IMR-90 (cell line): ENCODE results near the gene CCDC102A.

Source experiments
- BHLHE40 ChIP-seq: fragments of 150-350 bp; IDR thresholded peaks from 2 replicates; pipeline ENCODE4 v1.6.1; 2016; ENCODE audit warnings: mild to moderate bottlenecking, low read depth, low read length
- CEBPB ChIP-seq: IDR thresholded peaks from 2 replicates; pipeline ENCODE4 v1.6.1; 2012; ENCODE audit warnings: low read depth, low read length, improper control_type of control experiment
- CHD1 ChIP-seq: IDR thresholded peaks from 2 replicates; pipeline ENCODE4 v1.6.1; 2012; ENCODE audit warnings: low read depth, low read length, improper control_type of control experiment
- FOS ChIP-seq: fragments of 150-350 bp; IDR thresholded peaks from 2 replicates; pipeline ENCODE4 v1.6.1; 2016; ENCODE audit warnings: low read depth, low read length
- MAFK ChIP-seq: IDR thresholded peaks from 2 replicates; pipeline ENCODE4 v1.6.1; 2012; ENCODE audit warnings: low read depth, low read length, improper control_type of control experiment
- MXI1 ChIP-seq: IDR thresholded peaks from 2 replicates; pipeline ENCODE4 v1.6.1; 2012; ENCODE audit warnings: low read depth, mild to moderate bottlenecking, low read length, moderate library complexity, borderline replicate concordance
- POLR2A ChIP-seq: IDR thresholded peaks from 2 replicates; pipeline ENCODE4 v1.6.1; 2012; ENCODE audit warnings: mild to moderate bottlenecking, low read depth, low read length
- RAD21 ChIP-seq: IDR thresholded peaks from 2 replicates; pipeline ENCODE4 v1.6.1; 2012; ENCODE audit warnings: low read length, improper control_type of control experiment
- RCOR1 ChIP-seq: IDR thresholded peaks from 2 replicates; pipeline ENCODE4 v1.6.1; 2012; ENCODE audit warnings: mild to moderate bottlenecking, low read length, improper control_type of control experiment; ENCODE audit not compliant: insufficient replicate concordance
- SMC3 ChIP-seq: fragments of 150-350 bp; IDR thresholded peaks from 2 replicates; pipeline ENCODE4 v1.6.1; 2016; ENCODE audit warnings: low read depth, mild to moderate bottlenecking, antibody characterized with exemption, low read length, moderate library complexity
- TF ChIP-seq, protein P1 (sequence below): conservative IDR thresholded peaks from 2 replicates; pipeline ENCODE4 v1.5.1; 2012; ENCODE audit warnings: mild to moderate bottlenecking, low read depth, low read length, improper control_type of control experiment
- TF ChIP-seq, protein P2 (sequence below): fragments of 150-350 bp; IDR thresholded peaks from 2 replicates; pipeline ENCODE4 v1.6.1; 2017; ENCODE audit warnings: mild to moderate bottlenecking, antibody characterized with exemption, low read length, low read depth
- TF ChIP-seq, protein P3 (sequence below): fragments of 150-350 bp; IDR thresholded peaks from 2 replicates; pipeline ENCODE4 v1.6.1; 2016; ENCODE audit warnings: low read depth, mild to moderate bottlenecking, low read length, moderate library complexity, borderline replicate concordance

DNA sequence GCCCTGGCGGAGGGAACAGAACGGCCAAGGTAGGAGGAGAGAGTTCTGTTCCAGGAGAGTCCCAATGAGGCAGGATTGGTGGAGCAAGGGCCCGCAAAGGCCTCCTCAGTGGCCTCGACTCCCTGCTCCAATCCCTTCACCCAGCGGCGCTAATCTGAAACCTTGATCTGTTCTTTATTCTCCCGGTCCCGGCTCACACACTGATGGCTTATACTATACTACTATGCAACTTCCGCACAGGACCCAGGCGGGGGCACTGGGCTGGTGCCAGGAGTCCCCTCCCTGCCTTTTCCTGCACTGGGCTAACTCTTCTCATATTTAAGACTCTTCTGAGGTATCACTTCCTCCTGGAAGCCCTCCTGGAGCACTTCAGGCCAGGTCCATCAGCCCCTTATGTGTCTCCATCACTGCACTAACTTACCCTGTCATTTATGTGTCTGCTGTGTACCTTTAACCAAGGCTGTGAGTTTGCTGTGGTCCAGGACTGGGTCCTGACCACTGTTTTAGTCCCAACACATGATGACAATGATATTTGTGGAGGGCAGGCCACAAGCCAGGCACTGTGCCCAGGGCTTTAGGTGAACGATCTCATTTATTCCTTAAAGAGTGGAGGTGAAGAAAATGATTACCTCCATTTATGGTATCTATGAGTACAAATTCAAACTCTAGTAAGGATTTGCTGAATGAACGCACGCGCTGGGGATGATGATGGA, 6.8 kb downstream of the CCDC102A start:
- TF ChIP-seq POLR2A (no peak), SMC3 (no peak), MXI1 (no peak), CHD1 (no peak), CEBPB (no peak), FOS (no peak), RAD21 (no peak), MAFK (no peak), BHLHE40 (no peak), RCOR1 (no peak)
- TF ChIP-seq, protein P1, sequence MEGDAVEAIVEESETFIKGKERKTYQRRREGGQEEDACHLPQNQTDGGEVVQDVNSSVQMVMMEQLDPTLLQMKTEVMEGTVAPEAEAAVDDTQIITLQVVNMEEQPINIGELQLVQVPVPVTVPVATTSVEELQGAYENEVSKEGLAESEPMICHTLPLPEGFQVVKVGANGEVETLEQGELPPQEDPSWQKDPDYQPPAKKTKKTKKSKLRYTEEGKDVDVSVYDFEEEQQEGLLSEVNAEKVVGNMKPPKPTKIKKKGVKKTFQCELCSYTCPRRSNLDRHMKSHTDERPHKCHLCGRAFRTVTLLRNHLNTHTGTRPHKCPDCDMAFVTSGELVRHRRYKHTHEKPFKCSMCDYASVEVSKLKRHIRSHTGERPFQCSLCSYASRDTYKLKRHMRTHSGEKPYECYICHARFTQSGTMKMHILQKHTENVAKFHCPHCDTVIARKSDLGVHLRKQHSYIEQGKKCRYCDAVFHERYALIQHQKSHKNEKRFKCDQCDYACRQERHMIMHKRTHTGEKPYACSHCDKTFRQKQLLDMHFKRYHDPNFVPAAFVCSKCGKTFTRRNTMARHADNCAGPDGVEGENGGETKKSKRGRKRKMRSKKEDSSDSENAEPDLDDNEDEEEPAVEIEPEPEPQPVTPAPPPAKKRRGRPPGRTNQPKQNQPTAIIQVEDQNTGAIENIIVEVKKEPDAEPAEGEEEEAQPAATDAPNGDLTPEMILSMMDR, result no peak
- TF ChIP-seq, protein P2, sequence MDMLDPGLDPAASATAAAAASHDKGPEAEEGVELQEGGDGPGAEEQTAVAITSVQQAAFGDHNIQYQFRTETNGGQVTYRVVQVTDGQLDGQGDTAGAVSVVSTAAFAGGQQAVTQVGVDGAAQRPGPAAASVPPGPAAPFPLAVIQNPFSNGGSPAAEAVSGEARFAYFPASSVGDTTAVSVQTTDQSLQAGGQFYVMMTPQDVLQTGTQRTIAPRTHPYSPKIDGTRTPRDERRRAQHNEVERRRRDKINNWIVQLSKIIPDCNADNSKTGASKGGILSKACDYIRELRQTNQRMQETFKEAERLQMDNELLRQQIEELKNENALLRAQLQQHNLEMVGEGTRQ, result no peak
- TF ChIP-seq, protein P3, sequence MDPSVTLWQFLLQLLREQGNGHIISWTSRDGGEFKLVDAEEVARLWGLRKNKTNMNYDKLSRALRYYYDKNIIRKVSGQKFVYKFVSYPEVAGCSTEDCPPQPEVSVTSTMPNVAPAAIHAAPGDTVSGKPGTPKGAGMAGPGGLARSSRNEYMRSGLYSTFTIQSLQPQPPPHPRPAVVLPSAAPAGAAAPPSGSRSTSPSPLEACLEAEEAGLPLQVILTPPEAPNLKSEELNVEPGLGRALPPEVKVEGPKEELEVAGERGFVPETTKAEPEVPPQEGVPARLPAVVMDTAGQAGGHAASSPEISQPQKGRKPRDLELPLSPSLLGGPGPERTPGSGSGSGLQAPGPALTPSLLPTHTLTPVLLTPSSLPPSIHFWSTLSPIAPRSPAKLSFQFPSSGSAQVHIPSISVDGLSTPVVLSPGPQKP, result no peak
